ENCODE measurements around the gene RNU1-2. TPM values are rescaled to one million over a fixed set of nuclear protein-coding genes. Genes with fewer than 3 reads are reported as not detected.
"Not testable (repeated sequence)": the region's sequence is repeated elsewhere in the genome, so short reads cannot be mapped to it uniquely, and the experiment has no call there.

Gene RNU1-2
- total RNA-seq: under 0.01 TPM

- DNase-seq (ENCODE audit: low read depth in 2 of 3, low spot score in 2 of 3): peak; percentile 78 to 97 (median 91)
Observed at GRCh38 chr1:16895598-16896315, at the start of gene RNU1-2. Gene RNU1-2, plus strand, starts transcription at chr1:16895980.

- DNase-seq (ENCODE audit: low read depth in 2 of 3, low spot score in 2 of 3): not testable (repeated sequence)
Observed at GRCh38 chr1:16856201-16856600, 39.6 kb upstream of the RNU1-2 start.

DNA sequence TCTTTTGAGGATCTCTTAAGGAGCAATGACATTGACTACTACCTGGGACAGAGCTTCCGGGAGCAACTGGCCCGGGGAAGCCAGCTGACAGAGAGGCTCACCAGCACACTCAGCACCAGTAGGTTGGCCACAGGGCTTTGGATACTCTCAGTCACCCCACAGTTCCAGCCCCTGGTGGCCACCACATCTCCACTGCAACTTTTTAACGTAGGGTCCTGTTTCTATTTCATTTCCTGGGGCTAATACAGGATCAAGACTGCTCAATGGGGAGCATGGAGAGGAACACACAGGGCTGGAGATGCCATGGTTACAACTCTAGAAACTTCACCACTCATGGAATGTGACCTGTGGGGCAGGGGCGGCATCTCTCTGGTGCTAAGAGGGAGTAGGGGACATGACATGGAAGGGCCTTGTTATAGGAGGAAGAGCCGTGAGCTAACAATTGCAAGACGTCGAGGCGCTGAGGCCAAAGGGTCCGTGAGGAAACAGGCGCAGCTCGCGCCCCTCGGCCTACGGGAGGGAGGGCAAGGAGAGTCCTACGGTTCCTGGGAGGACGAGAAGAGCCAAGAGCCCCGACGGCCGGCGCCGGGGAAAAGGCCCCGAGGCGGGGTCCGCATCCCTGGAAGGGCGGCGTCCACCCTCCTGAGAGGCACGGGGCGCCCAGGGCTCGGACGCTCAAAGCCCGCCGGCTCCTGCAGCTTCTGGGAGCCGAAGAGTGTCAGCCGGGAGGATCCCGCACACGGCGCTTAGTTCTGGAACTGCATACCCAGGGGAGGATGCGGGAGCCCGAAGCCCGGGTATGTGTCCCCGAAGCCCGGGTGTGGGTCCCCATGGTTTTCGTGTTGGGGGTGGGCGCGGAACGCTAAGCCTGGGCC, 36.4 kb upstream of the RNU1-2 start:
- DNase-seq (ENCODE audit: low read depth in 2 of 3, low spot score in 2 of 3): not testable (repeated sequence)

DNA sequence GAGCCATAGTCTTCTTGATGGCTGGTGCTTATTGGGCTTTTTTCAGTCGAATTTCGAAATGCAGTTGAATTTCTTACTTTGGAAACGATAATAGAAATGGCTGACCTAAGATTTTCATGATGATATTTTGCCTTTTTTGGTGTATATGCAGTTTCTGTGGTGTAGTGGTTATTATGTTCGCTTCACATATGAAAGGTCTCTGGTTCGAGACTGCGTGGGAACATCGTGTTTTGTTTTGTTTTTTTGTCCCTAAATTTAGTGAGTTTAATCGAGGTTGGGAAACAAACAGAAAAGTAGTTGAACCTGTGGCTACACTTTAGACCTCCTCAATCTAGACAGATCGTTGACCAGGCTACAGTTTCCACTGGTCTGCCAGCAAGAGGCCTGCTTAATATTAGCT, 35.7 kb upstream of the RNU1-2 start:
- DNase-seq (ENCODE audit: low read depth in 2 of 3, low spot score in 2 of 3): not testable (repeated sequence)

DNA sequence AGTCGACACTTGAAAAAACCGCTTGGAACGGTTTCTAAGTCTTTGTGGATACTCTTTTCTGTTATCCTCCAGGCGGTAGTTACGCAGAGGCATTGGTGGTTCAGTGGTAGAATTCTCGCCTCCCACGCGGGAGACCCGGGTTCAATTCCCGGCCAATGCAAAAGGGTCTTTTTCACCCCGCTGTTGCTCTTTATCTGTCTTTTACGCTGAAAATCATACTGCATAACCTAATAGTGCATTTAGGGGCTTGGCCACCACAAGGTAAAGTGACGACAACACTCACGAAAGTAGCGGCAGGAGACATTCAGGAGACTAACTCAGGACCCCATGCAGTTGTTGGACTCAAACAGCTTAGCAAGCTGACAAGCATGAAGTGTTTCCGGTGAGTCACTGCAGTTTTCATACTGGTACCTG, 33.9 kb upstream of the RNU1-2 start:
- DNase-seq (ENCODE audit: low read depth in 2 of 3, low spot score in 2 of 3): not testable (repeated sequence)

DNA sequence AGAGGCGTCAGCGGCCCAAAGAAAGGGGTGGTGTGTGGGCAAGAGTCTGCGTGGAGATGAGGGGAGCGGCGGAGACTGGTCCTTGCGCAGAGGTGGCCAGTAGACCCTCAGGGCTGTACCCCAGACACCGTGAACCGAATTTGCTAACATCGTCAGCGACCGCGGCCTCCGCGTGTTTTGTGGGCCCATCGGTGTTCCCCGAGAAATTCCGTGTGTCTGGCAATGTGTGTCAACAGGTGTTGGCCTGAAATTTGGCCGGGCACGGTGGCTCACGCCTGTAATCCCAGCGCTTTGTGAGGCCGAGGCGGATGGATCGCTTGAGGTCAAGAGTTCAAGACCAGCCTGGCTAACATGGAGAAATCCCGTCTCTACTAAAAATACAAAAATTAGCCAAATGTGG, 33.4 kb upstream of the RNU1-2 start:
- not testable (repeated sequence) for DNase-seq (ENCODE audit: low read depth in 2 of 3, low spot score in 2 of 3)

GRCh38 chr1:16863024-16863423, 32.8 kb upstream of the RNU1-2 start:
- DNase-seq (ENCODE audit: low read depth in 2 of 3, low spot score in 2 of 3): not testable (repeated sequence)

GRCh38 chr1:16866926-16867707, 28.7 kb upstream of the RNU1-2 start:
- DNase-seq (ENCODE audit: low read depth in 2 of 3, low spot score in 2 of 3): peak in 2 of 3 donors; percentile 25 to 50

GRCh38 chr1:16868787-16869186, 27.0 kb upstream of the RNU1-2 start:
- not testable (repeated sequence) for DNase-seq (ENCODE audit: low read depth in 2 of 3, low spot score in 2 of 3)

DNA sequence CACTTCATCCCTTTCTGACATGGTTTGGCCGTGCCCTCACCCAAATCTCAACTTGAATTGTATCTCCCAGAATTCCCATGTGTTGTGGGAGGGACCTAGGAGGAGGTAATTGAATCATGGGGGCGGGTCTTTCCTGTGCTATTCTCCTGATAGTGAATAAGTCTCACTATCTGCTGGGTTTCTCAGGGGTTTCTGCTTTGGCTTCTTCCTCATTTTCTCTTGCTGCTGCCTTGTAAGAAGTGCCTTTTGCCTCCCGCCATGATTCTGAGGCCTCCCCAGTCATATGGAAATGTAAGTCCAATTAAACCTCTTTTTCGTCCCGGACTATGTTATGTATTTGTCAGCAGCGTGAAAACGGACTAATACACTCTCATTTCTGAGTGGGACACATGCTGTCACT, 25.8 kb upstream of the RNU1-2 start:
- DNase-seq (ENCODE audit: low read depth in 2 of 3, low spot score in 2 of 3): not testable (repeated sequence)

DNA sequence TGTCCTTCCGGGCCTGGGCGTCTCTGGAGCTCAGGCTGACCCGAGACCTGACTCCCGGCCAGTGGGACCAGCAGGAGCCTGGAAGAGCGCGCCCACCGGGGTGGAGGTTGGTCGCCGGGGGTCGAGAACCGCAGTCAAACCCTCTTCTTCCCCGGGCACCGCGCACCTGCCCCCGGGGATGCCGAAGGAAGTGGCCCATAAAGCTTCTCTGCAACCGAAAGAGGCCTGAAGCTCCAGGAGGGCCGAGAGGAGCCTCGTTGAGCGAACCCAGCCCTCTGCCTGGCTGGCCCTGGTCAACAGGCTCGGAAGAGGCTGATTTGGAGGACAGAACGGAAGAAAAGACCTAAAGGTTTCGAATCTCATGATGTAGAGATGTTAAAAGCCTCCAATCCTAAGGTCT, 24.6 kb upstream of the RNU1-2 start:
- not testable (repeated sequence) for DNase-seq (ENCODE audit: low read depth in 2 of 3, low spot score in 2 of 3)

- DNase-seq (ENCODE audit: low read depth in 2 of 3, low spot score in 2 of 3): peak in 2 of 3 donors; percentile 28 to 48
Observed at GRCh38 chr1:16872152-16873075, 23.4 kb upstream of the RNU1-2 start.

- DNase-seq (ENCODE audit: low read depth in 2 of 3, low spot score in 2 of 3): peak in 2 of 3 donors; percentile 22 to 52
Observed at GRCh38 chr1:16873076-16873879, 22.5 kb upstream of the RNU1-2 start.

- not testable (repeated sequence) for DNase-seq (ENCODE audit: low read depth in 2 of 3, low spot score in 2 of 3)
Observed at GRCh38 chr1:16874968-16875765, 20.6 kb upstream of the RNU1-2 start.

DNA sequence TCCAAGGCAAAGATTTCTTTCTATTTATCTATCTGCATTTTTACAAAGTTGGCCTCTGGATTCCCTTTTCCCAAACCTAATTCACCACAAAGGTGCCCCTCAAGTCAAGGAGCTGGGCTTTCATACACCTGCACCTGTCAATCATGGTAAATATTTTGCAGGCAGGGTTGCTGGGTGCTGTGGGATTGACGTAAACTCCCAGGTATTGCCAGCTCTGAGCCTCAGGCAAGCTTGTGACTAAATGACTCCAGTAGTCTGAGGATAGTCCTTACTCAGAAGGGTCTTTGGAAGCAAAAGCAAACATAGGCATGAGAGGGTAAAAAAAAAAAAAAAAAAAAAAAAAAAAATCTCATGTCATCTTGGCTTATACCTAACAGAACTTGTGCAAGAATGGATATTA, 14.0 kb upstream of the RNU1-2 start:
- DNase-seq (ENCODE audit: low read depth in 2 of 3, low spot score in 2 of 3): not testable (repeated sequence)

GRCh38 chr1:16882986-16883385, 12.8 kb upstream of the RNU1-2 start:
- no peak for DNase-seq (ENCODE audit: low read depth in 2 of 3, low spot score in 2 of 3)

- DNase-seq (ENCODE audit: low read depth in 2 of 3, low spot score in 2 of 3): not testable (repeated sequence)
Observed at GRCh38 chr1:16884487-16884886, 11.3 kb upstream of the RNU1-2 start.

Data from hematopoietic multipotent progenitor cell (in vitro differentiated cells).